ENCODE data around the gene ACAN.

The ACAN gene

GRCh38 chr15:88842156-88842555 is 38.9 kb downstream of the ACAN start:
- Histone ChIP-seq H3K27ac (replicated peaks) (no peak overlapping the region), H3K4me3 (replicated peaks; ENCODE audit: insufficient read depth, low read length) (no peak overlapping the region), H3K27me3 (ENCODE audit: insufficient read depth, poor library complexity, severe bottlenecking) (no peaks in the 10 kb centered on the region)
- no peak for DNase-seq (ENCODE audit: low read depth in 1 of 2, low spot score in 1 of 2)
- no peak for TF ChIP-seq REST (IDR thresholded peaks at IDR 0.05; ENCODE audit: insufficient replicate concordance, low read depth)
- no peak for TF ChIP-seq POLR2AphosphoS5 (IDR thresholded peaks at IDR 0.05; ENCODE audit: low read depth)
- TF ChIP-seq, protein P1, sequence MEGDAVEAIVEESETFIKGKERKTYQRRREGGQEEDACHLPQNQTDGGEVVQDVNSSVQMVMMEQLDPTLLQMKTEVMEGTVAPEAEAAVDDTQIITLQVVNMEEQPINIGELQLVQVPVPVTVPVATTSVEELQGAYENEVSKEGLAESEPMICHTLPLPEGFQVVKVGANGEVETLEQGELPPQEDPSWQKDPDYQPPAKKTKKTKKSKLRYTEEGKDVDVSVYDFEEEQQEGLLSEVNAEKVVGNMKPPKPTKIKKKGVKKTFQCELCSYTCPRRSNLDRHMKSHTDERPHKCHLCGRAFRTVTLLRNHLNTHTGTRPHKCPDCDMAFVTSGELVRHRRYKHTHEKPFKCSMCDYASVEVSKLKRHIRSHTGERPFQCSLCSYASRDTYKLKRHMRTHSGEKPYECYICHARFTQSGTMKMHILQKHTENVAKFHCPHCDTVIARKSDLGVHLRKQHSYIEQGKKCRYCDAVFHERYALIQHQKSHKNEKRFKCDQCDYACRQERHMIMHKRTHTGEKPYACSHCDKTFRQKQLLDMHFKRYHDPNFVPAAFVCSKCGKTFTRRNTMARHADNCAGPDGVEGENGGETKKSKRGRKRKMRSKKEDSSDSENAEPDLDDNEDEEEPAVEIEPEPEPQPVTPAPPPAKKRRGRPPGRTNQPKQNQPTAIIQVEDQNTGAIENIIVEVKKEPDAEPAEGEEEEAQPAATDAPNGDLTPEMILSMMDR (IDR thresholded peaks at IDR 0.05; ENCODE audit: insufficient read depth, low read length): no peak
- TF ChIP-seq SPI1 (IDR thresholded peaks at IDR 0.05; ENCODE audit: borderline replicate concordance, low read depth): no peak
- TF ChIP-seq GABPA (IDR thresholded peaks at IDR 0.05; ENCODE audit: low read depth): no peak

- no peak for DNase-seq (ENCODE audit: low read depth in 1 of 2, low spot score in 1 of 2)
- H3K27ac ChIP-seq (replicated peaks): no peak overlapping the region
- no peak overlapping the region for H3K4me3 ChIP-seq (replicated peaks; ENCODE audit: insufficient read depth, low read length)
- TF ChIP-seq GABPA (IDR thresholded peaks at IDR 0.05; ENCODE audit: low read depth) (no peak), SPI1 (IDR thresholded peaks at IDR 0.05; ENCODE audit: borderline replicate concordance, low read depth) (no peak)
- H3K27me3 ChIP-seq (ENCODE audit: insufficient read depth, poor library complexity, severe bottlenecking): no peaks in the 10 kb centered on the region
Measured at GRCh38 chr15:88843334-88843733, 40.1 kb downstream of the ACAN start.

DNA sequence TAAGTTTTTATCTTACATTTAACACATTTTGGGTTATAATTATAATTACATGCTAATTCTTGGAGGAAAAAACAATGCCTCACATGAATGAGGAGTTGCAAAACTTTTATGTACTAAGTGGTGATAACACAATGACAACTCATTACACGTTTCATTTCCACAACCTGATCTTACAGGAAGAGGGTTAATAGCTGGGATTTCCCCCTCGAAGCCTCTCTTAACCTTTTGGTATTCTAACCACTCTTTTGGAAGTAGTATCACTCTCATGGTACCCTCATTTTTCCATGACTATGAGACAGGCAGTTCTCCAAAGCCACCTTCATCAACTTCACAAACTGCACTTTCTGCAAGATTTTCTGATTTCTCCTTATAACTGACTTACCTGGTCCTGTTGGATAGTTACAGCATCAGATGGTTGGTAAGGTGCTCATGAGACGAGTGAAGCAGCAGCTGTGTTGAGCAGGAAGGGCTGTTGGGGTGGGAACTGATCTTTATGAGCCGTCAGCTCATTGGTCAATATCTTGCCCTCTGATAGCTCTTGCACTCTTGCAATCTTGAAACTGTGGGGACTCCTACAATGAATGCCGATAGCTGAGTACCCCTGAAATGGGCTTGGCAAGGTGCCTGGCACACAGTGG is 41.6 kb downstream of the ACAN start:
- Histone ChIP-seq H3K4me3 (replicated peaks; ENCODE audit: insufficient read depth, low read length) (no peak overlapping the region), H3K27me3 (ENCODE audit: insufficient read depth, poor library complexity, severe bottlenecking) (no peaks in the 10 kb centered on the region), H3K27ac (replicated peaks) (no peak overlapping the region)
- no peak for DNase-seq (ENCODE audit: low read depth in 1 of 2, low spot score in 1 of 2)
- TF ChIP-seq REST (IDR thresholded peaks at IDR 0.05; ENCODE audit: insufficient replicate concordance, low read depth) (no peak), POLR2AphosphoS5 (IDR thresholded peaks at IDR 0.05; ENCODE audit: low read depth) (no peak), GABPA (IDR thresholded peaks at IDR 0.05; ENCODE audit: low read depth) (no peak), SPI1 (IDR thresholded peaks at IDR 0.05; ENCODE audit: borderline replicate concordance, low read depth) (no peak)
- TF ChIP-seq, protein P1 (IDR thresholded peaks at IDR 0.05; ENCODE audit: insufficient read depth, low read length): no peak

GRCh38 chr15:88845616-88846015 is 42.4 kb downstream of the ACAN start:
- Histone ChIP-seq H3K4me3 (replicated peaks; ENCODE audit: insufficient read depth, low read length) (no peak overlapping the region), H3K27ac (replicated peaks) (no peak overlapping the region), H3K27me3 (ENCODE audit: insufficient read depth, poor library complexity, severe bottlenecking) (no peaks in the 10 kb centered on the region)
- DNase-seq (ENCODE audit: low read depth in 1 of 2, low spot score in 1 of 2): no peak
- TF ChIP-seq SPI1 (IDR thresholded peaks at IDR 0.05; ENCODE audit: borderline replicate concordance, low read depth): no peak
- TF ChIP-seq GABPA (IDR thresholded peaks at IDR 0.05; ENCODE audit: low read depth): no peak
- TF ChIP-seq, protein P1 (IDR thresholded peaks at IDR 0.05; ENCODE audit: insufficient read depth, low read length): no peak
